Measurements from ENCODE around the gene CFAP97D1.

Gene CFAP97D1

DNA sequence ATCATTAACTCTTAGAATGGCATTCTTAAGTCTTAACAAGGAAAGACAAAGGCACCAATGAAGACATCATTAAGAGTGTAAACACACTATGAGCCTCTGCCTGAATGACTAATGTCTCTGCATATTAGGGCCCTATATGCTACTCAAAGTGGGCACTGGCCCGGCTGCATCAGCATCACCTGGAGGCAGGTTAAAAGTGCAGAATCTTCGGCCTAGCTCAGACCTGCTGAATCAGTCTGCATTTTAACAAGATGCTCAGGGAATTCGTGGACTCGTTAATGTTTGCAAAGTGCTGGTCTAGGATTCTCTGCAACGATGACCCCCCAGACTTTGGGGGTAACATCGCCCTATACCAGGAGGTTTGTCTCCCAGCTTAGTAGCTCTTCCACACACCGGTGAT is 46.0 kb downstream of the CFAP97D1 start:
- H3K27ac ChIP-seq (ENCODE audit: low read length), result no peak overlapping the region
- DNase-seq, result no peak
- H3K27me3 ChIP-seq (ENCODE audit: insufficient read depth, low read length, poor library complexity), result peaks cover 15% of the 10 kb centered on the region
- no peak overlapping the region for H3K4me3 ChIP-seq (ENCODE audit: low read depth in 1 of 2, low read length in 2 of 2)
- no peak for ATAC-seq (ENCODE audit: insufficient read depth, low read depth)
- no peak overlapping the region for H3K9ac ChIP-seq (ENCODE audit: low read depth, low read length)
- no peak overlapping the region for H3K4me2 ChIP-seq (ENCODE audit: insufficient read depth, low read length)
- H3K36me3 ChIP-seq (ENCODE audit: insufficient read depth, low read length), result no peaks in the 10 kb centered on the region
- H3K4me1 ChIP-seq (ENCODE audit: insufficient read depth, low read length), result no peaks in the 10 kb centered on the region
- no peaks in the 10 kb centered on the region for H4K20me1 ChIP-seq (ENCODE audit: insufficient read depth, low read length)
- H3K9me3 ChIP-seq (ENCODE audit: insufficient read depth, low read length, severe bottlenecking), result no peaks in the 10 kb centered on the region
- H2AFZ ChIP-seq (ENCODE audit: low read depth, low read length), result no peak overlapping the region
- H3K79me2 ChIP-seq (ENCODE audit: insufficient read depth, low read length), result no peaks in the 10 kb centered on the region
- no peak for TF ChIP-seq EZH2 (IDR thresholded peaks at IDR 0.05; ENCODE audit: borderline replicate concordance, low read depth, low read length, severe bottlenecking)
- TF ChIP-seq, protein P1, sequence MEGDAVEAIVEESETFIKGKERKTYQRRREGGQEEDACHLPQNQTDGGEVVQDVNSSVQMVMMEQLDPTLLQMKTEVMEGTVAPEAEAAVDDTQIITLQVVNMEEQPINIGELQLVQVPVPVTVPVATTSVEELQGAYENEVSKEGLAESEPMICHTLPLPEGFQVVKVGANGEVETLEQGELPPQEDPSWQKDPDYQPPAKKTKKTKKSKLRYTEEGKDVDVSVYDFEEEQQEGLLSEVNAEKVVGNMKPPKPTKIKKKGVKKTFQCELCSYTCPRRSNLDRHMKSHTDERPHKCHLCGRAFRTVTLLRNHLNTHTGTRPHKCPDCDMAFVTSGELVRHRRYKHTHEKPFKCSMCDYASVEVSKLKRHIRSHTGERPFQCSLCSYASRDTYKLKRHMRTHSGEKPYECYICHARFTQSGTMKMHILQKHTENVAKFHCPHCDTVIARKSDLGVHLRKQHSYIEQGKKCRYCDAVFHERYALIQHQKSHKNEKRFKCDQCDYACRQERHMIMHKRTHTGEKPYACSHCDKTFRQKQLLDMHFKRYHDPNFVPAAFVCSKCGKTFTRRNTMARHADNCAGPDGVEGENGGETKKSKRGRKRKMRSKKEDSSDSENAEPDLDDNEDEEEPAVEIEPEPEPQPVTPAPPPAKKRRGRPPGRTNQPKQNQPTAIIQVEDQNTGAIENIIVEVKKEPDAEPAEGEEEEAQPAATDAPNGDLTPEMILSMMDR (IDR thresholded peaks at IDR 0.05; ENCODE audit: borderline replicate concordance, extremely low read depth, low read length, poor library complexity, severe bottlenecking), result no peak

DNA sequence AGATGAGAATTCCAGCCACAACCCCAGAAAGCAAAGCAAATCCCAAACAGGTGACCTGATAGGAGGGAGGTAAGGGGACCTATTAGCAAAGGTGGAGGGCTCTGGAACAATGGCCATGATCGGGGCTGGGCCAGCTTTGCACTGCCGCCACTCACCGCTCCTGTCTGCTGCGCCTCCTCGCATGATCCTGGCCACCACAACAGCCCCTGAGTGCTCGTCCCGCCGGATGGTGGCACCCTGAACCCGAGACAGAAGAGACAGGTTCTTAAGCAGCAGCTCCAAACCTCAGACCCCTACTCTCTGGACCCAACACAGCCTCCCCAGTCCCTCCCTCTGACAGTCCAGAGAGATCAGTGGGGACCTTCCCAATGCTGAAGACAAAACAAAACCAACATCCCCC is 47.4 kb downstream of the CFAP97D1 start:
- no peak overlapping the region for H3K4me2 ChIP-seq (ENCODE audit: insufficient read depth, low read length)
- no peak for TF ChIP-seq EZH2 (IDR thresholded peaks at IDR 0.05; ENCODE audit: borderline replicate concordance, low read depth, low read length, severe bottlenecking)
- TF ChIP-seq, protein P1 (IDR thresholded peaks at IDR 0.05; ENCODE audit: borderline replicate concordance, extremely low read depth, low read length, poor library complexity, severe bottlenecking), result no peak
- H3K9ac ChIP-seq (ENCODE audit: low read depth, low read length), result no peak overlapping the region
- H3K27me3 ChIP-seq (ENCODE audit: insufficient read depth, low read length, poor library complexity), result peaks cover 17% of the 10 kb centered on the region
- H2AFZ ChIP-seq (ENCODE audit: low read depth, low read length), result no peak overlapping the region
- no peaks in the 10 kb centered on the region for H3K9me3 ChIP-seq (ENCODE audit: insufficient read depth, low read length, severe bottlenecking)
- H3K79me2 ChIP-seq (ENCODE audit: insufficient read depth, low read length), result no peaks in the 10 kb centered on the region
- no peaks in the 10 kb centered on the region for H4K20me1 ChIP-seq (ENCODE audit: insufficient read depth, low read length)
- no peak for DNase-seq
- no peaks in the 10 kb centered on the region for H3K4me1 ChIP-seq (ENCODE audit: insufficient read depth, low read length)
- H3K36me3 ChIP-seq (ENCODE audit: insufficient read depth, low read length), result no peaks in the 10 kb centered on the region
- no peak overlapping the region for H3K27ac ChIP-seq (ENCODE audit: low read length)
- no peak for ATAC-seq (ENCODE audit: insufficient read depth, low read depth)
- no peak overlapping the region for H3K4me3 ChIP-seq (ENCODE audit: low read depth in 1 of 2, low read length in 2 of 2)

DNA sequence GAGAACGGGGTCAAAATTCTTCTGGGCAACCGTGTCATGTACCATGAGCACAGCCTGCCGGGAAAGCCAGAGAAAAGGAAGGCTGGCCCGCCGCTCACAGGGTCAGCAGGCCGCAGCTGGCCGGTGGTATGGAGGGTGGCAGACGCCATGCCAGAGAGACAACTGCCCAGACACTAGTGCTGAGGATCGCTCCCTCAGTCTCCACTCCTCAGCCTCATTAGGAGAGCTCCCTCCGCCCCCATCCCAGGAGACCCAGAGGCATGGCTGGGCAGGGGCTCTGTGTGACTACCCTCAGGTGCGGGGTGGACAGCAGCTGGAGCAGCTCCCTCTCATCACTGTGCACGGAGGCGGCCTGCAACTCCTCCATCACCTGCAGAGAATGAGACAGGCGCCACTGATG is 49.5 kb downstream of the CFAP97D1 start:
- Histone ChIP-seq H3K79me2 (ENCODE audit: insufficient read depth, low read length) (no peaks in the 10 kb centered on the region), H3K27me3 (ENCODE audit: insufficient read depth, low read length, poor library complexity) (peaks cover 17% of the 10 kb centered on the region), H3K36me3 (ENCODE audit: insufficient read depth, low read length) (no peaks in the 10 kb centered on the region), H3K27ac (ENCODE audit: low read length) (no peak overlapping the region), H3K4me3 (ENCODE audit: low read depth in 1 of 2, low read length in 2 of 2) (no peak overlapping the region), H3K4me1 (ENCODE audit: insufficient read depth, low read length) (no peaks in the 10 kb centered on the region), H3K4me2 (ENCODE audit: insufficient read depth, low read length) (no peak overlapping the region), H4K20me1 (ENCODE audit: insufficient read depth, low read length) (no peaks in the 10 kb centered on the region), H3K9ac (ENCODE audit: low read depth, low read length) (no peak overlapping the region), H2AFZ (ENCODE audit: low read depth, low read length) (no peak overlapping the region), H3K9me3 (ENCODE audit: insufficient read depth, low read length, severe bottlenecking) (no peaks in the 10 kb centered on the region)
- ATAC-seq (ENCODE audit: insufficient read depth, low read depth) (no peak), DNase-seq (no peak)
- no peak for TF ChIP-seq EZH2 (IDR thresholded peaks at IDR 0.05; ENCODE audit: borderline replicate concordance, low read depth, low read length, severe bottlenecking)
- TF ChIP-seq, protein P1 (IDR thresholded peaks at IDR 0.05; ENCODE audit: borderline replicate concordance, extremely low read depth, low read length, poor library complexity, severe bottlenecking), result no peak

All from DND-41 (cell line).